OCI-LY7 (cell line): ENCODE data around the gene VPS13D.

Source experiments
- CTCF ChIP-seq: fragments of 200-600 bp; sonication (generic); conservative IDR thresholded peaks from 2 replicates; pipeline ENCODE4 v1.5.1; 2014; ENCODE audit warnings: mild to moderate bottlenecking, antibody characterized with exemption, low read length, moderate library complexity, mixed read lengths
- EZH2phosphoT487 ChIP-seq: fragments of 200-600 bp; sonication (generic); IDR thresholded peaks from 2 replicates; pipeline ENCODE4 v1.6.1; 2018; ENCODE audit warnings: low read depth, borderline replicate concordance, mild to moderate bottlenecking, mixed run types, antibody characterized with exemption, low read length, moderate library complexity, mixed read lengths

- TF ChIP-seq CTCF (no peak), EZH2phosphoT487 (no peak)
These were observed 185.2 kb downstream of the VPS13D start for GRCh38 chr1:12415038-12415466.
